GM21619 (cell line): Measurements from ENCODE around the gene AP2S1.
"Not testable (repeated sequence)": the region's sequence is repeated elsewhere in the genome, so short reads cannot be mapped to it uniquely, and the experiment has no call there.

ENCODE experiments used
- ATAC-seq: cut with Tn5 transposase; IDR thresholded peaks from one replicate; pipeline ENCODE4 v1.9.1; 2021; ENCODE audit not compliant: unreplicated experiment

Gene AP2S1

DNA sequence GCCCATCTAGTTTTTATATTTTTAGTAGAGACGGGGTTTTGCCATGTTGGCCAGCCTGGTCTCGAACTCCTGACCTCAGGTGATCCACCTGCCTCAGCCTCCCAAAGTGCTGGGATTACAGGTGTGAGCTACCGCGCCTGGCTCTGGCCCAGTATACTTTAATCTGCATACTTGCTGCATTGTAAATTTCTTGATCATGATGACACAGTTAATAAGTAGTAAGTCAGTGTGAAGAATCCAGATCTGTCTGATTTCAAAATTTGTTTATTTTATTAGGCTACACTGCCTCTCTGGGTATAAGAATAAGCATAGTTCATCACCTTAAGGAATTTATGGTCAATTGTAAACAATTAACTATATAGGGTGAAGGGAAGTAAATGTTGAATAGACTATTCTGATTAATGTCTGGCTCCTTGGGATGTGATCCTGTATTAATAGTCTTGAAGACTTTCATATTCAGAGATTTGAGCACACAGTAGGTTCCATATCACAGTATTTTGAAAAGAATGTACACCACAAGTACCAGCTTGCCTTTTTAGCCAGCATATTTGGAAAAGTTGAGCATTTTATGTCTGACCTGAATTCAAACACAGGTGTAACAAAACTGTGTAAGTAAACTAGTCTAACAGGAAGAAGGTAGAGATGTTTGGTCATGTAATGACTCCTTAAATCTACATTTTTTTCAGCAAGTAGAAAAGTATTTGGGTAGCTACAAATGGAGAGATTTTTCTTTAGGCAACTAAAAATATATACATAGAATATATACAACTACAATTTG lies 17.6 kb upstream of the AP2S1 start:
- no peak for ATAC-seq

GRCh38 chr19:46867170-46867569 lies 16.5 kb upstream of the AP2S1 start:
- no peak for ATAC-seq

DNA sequence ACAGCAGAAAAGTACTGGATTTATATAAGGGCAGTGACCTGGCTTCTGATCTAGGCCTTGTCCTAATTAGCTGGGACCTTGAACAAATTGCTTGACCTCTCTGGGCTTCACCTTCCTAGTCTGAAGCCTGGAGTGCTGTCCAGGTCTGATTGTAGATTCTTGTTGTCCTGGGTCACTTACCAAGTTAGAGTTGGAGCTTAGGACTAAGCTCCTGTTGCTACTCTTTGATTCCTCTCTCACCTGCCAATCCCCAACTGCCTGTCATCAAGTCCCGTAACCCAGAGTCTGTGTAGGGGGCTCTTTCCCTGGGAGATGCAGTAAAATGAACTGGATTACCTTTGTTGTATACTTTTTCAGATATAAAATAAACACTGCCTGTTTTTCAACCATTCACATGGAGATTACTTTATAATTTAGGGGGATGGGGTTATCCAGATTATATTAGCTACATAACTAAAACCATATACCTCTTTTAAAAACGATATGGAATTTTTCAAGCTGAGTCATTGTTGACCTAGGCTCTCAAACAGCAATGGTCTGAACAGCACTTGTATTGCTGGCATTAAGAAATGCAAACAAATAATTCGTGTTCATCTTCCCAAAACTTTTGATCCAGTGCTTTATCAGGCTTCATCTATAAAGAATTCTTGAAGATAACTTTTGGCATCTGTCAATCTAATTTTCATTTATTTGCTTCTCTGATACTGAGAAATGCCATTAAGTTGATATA lies 15.9 kb upstream of the AP2S1 start:
- no peak for ATAC-seq

DNA sequence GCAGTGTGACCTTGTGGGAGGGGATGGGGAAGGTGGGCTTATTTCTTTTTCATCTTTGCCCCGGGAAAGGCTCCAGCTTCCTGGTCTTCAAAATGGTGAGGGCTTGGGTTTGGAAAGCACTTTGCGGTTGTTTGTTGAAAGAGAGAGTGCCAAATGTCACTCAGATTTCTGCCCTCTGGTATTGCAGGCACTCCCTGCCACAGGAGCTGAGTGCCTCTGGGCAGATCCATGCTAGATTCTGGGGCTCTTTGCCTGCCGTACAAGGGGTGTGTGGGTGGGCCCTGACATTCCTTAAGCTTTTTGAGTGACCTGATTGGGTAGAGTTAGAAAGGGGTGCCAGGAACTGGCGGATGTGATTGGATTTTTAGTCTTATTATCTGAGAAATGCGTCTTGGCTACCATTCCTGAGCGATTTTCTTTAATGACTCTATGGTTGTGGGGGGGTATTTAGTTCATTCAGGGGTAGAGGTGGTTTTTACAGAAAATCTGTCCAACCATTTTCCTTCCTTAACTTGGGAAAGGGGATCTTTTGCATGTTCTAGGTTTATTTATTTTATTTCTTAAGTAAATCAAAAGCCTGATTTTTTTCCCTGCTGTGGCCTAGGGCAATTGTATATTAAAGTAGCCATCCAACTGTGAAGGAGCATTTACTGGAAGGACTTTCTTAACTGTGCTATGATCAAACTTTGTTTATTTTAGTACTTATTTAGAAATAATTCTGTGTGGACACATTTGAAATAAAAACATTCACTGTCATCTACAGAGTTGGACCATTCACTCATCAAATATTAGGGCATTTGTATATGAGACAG lies 13.4 kb upstream of the AP2S1 start:
- no peak for ATAC-seq

DNA sequence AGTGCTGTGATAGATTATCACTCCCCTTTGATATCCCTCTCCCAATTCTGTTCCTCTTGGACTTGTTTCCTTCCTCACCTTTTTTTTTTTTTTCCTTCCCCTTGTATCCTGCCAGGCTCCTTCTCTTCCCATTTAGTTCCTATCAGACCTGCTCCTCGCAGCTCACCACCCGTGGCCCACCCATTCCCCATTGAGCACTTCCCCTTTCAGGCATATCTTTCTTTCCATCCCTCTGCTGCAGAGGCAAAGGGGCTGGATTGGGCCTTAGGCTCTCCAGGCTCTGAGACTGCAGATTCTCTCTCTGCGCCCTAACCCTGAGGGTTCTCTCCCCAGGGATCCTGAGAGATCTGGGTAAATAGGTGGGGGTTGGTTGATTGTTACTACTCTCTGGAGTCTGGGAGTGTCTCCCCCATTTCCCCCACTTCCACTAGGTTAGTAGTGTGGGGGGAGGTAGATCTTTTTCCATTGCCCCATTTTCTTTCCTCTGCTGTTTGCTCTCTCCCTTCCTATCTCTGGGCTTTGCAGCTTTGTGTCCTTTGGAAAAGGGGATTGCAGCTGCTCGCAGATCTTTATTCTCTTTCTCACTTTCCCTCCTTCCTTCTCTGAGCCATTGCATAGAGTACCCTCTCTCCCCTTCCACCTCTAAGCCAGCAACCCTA lies 12.5 kb upstream of the AP2S1 start:
- no peak for ATAC-seq

DNA sequence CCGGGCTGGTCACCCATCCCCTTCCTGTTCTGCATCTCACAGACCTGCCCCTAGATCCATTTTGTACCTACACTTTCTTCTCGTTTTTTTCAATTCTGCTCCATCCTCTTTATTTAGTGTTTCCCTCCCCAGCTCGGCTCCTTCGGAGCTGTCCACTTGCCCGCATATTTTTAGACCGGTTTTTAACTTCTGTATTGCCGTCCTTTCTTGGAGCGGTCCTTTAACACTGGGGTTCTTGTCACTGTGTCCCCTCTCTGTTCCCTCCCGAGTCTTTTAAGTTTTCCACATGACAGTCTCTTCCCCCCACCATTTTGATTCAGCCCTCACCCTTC lies 11.8 kb upstream of the AP2S1 start:
- no peak for ATAC-seq

DNA sequence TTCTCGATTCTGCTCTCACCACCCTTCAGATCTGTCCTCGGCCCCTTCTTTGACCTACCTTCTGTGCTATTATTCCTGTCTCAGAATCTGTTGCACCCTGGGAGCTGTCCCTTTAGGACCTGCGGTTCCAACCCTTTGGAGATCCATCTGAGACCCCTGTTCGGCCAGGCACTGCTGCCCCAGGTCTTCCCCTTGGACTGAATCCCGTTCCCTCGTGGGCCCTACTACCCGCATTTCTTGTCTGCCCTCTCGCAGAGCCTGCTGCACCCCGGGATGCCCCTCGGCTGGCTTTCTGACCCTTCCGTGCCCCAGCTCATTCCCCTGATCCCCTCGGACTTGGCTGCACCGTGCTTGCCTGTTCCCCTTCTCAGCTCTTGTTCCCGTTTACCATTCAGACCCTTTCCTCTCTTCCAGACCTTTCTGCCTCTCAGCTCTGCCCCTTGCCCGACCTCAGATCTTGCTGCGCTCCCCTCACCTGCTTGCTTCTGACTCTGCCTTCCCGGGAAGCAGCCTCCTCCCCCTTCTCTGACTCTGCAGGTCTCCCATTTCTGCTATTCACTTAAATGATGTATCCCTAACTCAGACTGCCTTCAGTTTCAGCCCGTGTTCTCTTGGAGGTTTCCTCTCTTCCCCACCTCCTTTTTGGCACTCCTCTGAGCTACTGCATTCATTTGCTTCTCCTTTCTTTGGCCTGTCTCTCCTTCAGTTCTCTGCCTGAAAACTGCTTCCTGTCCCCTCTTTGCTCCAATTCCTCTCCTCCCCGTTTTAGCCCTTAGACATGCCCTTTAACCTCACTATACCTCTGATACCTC lies 11.3 kb upstream of the AP2S1 start:
- no peak for ATAC-seq

GRCh38 chr19:46860846-46861690 lies 10.4 kb upstream of the AP2S1 start, which contains the start of gene ARHGAP35:
TSS of gene ARHGAP35 (plus strand) at chr19:46860997. CDS start at chr19:46918676, 57,679 bp downstream.
- ATAC-seq: peak; percentile 22

DNA sequence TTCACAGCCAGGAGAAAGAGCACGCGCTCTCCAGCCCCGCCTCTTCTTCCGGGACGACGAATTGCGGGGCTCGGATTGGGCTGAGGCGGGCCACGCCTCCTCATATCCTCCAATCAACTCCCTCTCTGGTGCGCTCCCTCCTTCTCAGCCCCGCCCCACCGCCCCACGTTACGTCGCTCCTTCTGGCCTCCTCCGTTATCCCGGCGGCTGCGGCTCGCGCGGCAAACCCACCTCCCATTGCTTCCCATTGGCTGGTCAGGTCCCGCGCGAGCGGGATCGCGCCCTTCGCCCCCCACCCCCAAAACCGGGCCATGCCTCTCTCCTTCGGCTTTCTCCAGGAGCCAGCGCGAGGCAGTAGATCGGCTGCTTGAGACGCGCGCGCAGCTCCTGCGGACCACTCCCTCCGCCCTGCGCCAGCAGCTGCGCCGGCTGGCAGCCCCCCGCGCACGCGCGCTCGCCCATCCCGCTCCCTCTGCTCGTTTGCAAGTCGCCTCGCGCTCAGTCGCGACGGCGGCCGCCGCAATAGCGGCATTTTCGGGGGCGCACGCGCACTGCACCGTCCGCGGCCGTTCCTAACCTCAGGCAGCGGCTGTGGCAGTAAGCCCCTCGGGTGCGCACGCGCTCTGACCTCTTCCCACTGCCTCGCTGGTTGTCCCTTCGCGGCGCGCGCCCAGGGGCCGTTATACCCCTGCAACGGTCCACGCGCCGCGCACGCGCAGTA lies 9.6 kb upstream of the AP2S1 start:
- peak; percentile 63 for ATAC-seq

DNA sequence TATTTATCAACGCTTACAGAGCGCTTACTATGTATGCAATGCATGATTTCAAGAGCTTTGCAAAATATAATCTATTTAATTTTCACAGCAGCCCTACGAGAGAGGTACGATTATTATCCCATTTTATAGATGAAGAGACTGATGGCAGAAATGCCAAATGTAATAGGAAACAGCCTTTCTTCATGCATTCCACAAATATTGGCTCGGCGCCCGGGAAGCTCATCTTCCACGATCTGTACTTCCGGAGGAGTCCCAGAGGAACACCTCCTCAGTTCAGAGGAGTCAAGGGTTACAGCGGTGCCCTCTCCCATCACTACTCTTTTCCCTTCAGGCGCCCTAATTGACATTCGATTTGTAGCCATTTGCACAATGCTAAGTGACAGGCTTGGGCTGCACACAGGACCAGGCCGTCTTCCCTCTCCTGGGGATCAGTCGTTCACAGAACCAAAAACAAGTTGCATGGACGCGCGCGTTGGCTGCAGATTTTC lies 9.0 kb upstream of the AP2S1 start:
- no peak for ATAC-seq

GRCh38 chr19:46856062-46857022 lies 5.7 kb upstream of the AP2S1 start:
- peak; percentile 27 for ATAC-seq

DNA sequence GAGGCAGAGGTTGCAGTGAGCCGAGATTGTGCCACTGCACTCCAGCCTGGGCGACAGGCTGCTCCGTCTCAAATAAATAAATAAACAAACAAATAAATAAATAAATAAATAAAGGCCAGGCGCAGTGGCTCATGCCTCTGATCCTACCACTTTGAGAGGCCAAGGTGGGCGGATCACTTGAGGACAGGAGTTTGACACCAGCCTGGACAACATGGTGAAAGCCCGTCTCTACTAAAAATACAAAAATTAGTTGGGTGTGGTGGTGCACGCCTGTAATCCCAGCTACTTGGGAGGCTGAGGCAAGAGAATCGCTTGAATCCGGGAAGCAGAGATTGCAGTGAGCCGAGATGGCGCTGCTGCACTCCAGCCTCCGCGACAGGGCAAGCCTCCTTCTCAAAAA lies 4.1 kb upstream of the AP2S1 start:
- not testable (repeated sequence) for ATAC-seq

GRCh38 chr19:46852830-46853229 lies 2.2 kb upstream of the AP2S1 start:
- ATAC-seq: no peak

GRCh38 chr19:46849610-46850009 lies 1.0 kb downstream of the AP2S1 start:
- no peak for ATAC-seq

- ATAC-seq: no peak
These were observed 2.3 kb downstream of the AP2S1 start for GRCh38 chr19:46848389-46848788.

DNA sequence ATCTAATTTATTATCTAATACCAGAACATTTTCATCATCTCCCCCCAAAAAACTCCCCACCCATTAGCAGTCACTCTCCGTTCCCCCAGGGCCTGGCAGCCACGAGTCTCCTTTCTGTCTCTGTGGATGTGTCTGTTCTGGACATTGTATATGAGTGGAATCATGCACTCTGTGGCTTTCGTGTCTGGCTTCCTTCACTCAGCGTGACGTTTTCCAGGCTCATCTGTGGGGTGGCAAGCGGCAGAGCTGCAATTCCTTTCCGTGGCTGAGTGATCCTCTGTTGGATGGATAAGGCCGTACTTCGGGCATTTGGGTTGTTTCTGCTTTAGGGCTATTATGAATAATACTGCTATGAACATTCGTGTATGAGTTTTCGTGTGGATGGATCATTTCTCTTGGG lies 3.1 kb downstream of the AP2S1 start:
- ATAC-seq: no peak

DNA sequence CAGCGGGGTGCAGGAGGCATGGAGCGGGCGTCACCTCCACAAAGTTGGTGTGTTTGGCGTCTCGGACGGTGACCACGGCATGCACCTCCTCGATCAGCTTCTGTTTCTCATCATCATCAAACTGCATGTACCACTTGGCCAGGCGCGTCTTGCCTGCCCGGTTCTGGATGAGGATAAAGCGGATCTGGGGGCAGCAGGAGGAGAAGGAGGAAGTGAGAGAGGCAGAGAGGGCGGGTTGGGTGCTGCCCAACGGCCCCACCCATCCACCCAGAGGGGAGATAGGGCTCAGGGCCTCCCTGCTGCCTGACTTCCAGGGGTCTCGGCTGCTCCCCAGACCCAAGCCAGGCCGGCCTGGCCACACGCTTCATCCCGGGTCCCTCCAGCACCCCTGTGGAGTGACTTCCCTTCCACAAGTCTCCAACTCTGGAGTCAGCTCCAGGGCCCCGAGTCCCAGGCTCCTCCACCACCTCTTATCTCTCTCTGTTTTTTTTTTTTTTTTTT lies 4.6 kb downstream of the AP2S1 start:
- ATAC-seq: no peak
